Occipital lobe (tissue), 2 donors: ENCODE results near the gene ISYNA1. TPM values are rescaled to one million over a fixed set of nuclear protein-coding genes. Genes with fewer than 3 reads are reported as not detected.
A peak's percentile ranks its signal among the peaks of the same experiment; 100 is the strongest.

ENCODE experiments used
- DNase-seq: peaks from one replicate; lab custom pipeline; 2025; lab: John Stamatoyannopoulos, UW
- total RNA-seq: library from RNA; depleted of rRNA; stranded (reverse); fragments of >200 nt; gene quantifications from one replicate; pipeline ENCODE4 v1.2.3, GENCODE V29; 2014

Gene ISYNA1
- total RNA-seq, 1 donor from 2014 or later: 95.1 TPM

- no peak for DNase-seq
Measured at GRCh38 chr19:18467978-18468377, 30.0 kb upstream of the ISYNA1 start.

DNA sequence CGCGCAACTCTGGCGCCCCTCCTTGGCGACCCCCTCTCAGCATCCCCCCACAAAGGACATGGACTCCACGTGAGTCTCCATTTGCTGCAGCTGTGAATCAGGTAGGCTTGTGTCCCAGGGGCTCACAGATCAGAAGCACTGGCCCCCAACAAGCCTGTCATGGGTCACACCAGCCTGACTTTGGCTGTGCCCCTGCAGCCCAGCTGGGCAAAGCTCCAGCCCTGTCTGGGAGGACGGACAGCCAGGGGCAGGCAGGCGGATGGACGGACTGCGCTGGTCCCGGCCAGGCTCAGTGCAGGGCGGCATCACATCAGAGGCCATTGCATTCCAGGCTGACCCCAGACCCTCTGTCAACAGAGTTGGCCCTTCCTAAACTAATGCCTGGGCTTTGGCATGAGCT lies 28.4 kb upstream of the ISYNA1 start:
- DNase-seq: no peak

DNA sequence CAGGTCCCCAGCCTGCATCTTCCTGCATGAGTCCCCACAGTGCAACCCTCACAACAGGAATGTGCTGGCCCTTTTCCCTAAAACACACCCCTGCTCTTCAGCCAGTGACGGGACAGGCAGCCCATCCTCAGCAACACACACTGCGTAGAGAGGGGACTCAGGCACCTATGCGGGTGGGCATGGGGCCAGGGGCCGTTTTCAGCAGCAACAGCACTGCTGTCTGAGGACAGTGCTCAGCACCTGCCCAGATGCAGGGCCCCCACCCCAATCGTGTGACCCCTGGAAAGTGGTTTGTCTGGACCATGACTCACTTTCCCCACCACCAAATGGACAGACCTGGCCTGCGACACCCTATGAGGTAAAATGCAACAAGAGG lies 28.0 kb upstream of the ISYNA1 start:
- no peak for DNase-seq

DNA sequence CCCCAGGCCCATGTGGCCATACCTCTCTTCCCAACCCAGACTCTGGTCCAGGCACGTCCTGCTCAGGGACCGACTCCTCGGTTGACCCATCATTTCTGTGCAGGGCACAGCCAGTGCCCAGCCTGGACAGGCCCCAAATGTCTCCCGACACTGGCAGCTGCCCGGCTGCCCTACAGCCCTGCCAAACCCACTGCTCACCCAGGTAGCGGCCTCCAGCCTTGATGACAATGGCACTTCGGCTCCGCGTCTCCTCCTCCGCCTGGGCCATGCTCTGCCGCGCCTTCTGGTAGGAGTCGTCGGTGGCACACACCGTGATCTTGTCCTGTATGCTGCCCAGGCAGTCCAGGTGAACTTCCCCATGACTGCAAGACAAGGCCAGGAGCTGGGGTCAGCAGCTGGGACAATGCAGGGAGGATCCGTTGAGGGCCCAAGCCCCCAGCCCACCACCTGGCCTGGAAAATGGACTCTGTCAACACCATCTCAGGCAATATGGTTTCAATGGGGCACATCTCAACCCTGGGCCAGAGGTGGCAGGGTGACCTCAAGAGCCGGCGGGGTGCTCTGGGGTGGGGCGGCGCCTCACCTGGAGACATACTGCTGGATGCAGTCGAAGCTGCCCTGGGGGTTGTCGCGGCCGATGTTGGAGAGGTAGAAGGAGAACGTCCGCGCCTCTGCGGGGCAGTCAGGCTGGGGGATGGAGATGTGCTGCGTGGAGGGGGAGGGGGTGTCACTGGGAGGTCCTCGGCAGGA lies 27.5 kb upstream of the ISYNA1 start:
- DNase-seq: no peak

DNA sequence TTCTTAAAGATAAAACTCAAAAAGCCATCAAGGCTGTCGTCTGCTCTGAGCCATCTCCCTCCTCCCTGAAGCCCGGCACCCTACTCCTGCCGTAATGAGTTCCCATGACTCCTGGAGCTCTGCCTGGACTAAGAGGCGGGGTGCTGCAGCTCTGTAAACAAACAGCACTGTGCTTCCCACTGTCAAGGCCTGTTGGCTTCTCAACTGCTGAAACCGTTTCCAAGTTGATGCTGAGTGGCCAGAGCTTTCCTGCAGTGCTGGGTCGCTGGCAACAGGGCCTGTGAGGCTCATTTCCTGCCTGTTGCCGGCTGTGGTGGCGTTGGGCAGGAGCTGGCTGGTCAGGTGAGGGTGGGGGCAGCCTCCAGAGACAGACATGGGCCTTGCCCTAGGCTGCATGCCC lies 26.7 kb upstream of the ISYNA1 start:
- peak; percentile 75 for DNase-seq

DNA sequence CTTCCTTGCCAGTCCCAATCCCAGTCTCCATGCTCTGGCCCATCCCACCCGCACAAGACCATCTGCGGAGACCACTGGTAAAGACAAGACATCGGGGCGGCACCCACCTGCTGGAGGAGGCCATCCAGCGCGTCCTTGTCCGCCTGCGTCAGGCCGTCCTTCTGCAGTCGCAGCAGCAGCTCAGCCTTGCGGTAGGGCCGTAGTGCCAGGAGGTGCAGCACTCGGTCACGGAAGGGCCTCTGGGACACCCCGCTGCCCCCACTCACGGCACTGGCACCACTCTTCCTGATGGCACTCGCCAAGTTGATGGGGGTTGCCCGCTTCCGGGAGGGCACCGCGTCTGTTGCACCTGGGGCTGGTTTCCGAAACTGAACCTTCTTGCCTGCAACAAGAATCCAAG lies 23.5 kb upstream of the ISYNA1 start:
- no peak for DNase-seq

- no peak for DNase-seq
Measured at GRCh38 chr19:18460900-18461299, 23.0 kb upstream of the ISYNA1 start.

DNA sequence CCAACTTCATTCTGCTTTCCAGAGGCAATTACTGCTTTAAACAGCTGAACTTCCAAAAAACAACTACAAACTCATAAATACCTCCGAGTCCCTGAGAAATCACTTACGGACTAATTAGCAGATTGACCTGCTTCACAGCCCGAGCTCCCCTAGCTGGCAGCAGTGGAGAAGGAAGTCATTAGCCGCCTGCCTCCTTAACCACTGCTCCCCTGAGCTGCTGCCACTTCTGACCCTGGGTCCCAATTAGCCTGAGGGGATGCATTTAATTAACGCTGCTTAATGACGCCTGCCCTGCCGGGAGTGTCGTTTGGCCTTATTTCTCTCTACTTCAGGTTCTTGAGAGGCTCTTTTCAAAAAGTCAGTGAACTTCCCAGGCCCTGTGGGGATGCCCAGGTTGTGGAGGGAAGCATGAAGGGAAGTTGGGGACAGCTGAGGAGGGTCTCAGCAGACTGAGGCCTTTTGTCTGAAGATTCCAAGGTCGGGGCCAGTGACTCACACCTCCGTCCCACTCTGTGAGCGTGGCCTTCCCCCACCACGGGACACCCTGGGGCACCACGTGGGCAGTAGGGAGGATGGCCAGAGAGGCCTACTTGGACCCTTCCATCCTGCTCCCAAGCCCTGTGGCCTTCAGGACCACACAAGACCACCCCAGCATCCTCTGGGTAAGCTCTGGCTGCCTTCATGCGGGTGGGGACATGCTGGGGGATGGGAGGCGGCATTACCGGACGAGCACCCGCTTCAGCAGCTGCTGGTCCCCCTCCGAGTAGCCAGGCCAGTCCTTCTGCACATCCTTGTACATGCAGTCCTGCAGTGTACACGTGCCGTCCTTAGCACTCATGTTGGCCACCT lies 19.8 kb upstream of the ISYNA1 start:
- no peak for DNase-seq

DNA sequence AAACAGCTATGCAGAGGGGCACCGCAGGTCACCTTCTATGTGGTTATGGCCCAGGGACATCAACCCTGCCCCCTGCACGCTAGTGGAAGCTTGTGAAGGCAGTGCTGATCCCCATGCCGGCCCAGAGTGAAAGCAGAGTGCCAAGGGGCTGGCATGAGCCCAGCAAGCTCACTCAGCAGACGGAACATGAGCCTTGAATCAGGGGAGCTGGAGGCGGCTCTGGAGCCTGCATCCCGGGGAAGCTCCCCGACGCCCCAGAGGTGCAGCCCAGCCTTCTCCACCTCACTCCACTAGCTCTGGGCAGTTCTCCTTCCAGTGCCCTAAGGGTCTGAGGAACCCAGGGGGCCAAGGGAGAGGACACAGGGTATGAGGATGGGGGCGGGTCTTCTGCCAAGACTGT lies 19.0 kb upstream of the ISYNA1 start:
- DNase-seq: no peak

DNA sequence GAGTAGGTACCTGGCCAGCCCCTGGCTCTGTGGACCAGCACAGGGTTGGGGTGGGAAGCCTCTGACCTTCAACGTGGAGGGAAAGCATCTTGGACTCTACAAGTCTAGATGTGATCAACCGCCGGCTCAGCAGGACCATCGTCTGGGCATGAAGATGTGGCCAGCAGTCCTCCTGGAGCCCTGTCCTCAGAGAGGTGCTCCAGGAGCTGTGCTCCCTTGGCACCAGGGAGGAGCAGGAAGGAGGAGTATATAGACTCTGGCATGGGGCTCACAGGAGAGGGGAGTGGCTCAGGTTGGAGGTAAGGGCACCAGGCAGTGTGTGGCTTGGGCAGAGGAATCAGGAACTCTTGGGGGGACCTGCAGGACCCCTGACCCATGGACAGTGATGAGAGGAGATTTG lies 18.3 kb upstream of the ISYNA1 start:
- DNase-seq: no peak

DNA sequence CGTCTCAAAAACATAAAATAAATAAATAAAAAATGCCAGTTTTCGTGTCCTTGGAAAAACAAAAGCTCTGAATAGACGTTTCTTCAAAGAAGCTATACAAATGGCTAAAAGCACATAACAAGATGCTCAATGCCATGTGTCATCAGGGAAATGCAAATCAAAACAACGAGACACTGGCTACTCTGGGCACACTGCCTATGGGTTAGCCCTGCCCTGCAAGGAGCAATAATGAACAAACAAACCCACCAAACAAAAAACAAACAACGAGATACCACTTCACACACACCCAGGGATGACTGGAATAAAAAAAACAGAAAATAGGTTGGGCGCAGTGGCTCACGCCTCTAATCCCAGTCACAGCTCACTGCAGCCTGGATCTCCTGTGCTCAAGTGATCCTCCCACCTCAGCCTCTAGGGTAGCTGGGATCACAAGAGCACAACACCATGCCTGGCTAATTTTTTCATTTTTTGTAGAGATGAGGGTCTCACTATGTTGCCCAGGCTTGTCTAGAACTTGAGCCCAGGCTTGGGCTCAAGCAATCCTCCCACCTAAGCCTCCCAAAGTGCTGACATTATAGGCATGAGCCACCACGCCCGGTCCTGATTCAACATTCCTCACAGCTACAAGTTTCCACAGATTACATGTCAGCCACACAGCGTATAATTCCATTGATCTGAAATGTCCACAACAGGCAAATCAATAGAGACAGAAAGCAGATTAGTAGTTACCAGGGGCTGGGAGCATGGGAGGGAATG lies 15.5 kb upstream of the ISYNA1 start:
- DNase-seq: no peak

DNA sequence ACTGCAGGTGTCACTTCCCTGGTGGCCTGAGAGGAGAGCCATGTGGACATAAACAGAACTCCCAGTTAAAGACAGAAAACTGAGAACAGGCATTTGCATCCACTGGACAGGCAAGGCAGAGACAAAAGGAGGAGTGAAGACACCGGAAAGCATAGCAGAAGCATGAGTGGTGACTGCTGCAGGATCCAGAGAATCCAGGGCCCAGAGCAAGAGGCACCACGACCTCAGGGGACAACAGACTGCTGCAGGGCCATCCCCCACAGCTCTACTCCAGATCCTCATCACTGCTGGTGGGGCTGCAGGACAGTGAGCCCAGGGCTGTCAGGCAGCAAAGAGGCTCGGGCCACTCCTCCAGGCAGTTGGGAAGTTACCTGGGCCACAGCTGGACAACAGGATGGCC lies 14.5 kb upstream of the ISYNA1 start:
- no peak for DNase-seq

DNA sequence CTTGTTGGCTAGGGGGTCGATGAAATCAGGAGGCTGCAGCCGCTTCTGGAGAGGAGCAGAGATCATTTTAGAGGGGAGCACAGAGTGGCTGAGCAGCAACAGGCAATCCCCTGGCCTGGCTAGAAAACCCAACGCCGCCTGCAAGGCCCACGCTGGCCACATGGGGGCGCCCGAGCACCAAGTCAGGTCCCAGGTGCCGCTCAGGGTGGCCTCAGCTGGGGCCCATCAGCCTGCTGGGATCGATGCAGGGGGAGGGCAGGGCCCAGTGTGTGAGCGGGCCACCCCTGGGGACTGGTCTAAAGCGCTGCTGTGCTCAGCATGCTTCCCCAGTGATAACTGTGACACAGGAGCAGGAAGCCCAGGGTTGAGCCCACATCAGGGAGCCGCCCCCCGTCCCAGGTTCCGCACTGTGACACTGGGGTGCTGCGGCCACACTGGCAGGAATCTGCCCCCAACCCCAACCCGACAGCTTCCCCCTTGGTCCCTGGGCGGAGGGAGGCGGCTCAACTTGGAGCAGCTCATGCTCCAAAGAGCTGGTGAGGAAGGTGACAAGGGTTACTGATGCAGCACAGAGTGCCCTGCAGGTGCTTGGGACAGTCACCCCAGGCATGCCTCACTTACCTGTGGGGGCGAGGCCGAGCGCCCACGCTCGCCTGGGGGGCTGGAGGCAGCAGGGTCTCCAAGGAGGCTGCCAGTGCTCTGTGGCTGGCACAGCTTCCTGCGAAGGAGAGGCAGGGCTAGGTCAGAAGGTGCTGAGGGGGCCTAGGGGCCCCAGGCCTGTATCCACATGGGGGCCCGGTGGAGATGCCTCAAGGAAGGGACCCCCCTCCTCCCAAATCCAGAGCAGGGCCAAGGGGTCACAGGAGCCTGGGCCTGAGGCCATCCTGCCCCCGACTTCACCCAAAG lies 13.3 kb upstream of the ISYNA1 start:
- DNase-seq: peak; percentile 59

- no peak for DNase-seq
Measured at GRCh38 chr19:18450021-18450930, 12.3 kb upstream of the ISYNA1 start.

DNA sequence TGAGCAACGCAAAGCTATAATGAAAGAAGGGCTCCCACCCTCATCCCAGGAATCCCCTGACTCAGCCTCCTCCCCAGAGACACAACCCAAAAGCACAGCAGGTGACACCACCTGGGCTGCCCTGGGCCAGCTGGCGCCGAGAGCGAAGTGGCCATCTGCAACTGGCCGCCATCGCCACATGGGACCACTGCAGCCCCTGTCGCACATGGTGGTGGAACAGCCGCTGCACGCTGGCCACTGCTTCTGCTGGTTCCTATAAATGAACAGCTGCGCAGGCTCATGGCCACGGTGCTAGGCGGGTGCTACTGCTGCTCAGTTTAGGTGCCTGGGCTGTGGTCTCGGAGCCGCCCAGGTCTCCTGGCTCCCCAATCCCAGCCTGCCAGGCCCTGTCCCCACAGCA lies 11.6 kb upstream of the ISYNA1 start:
- no peak for DNase-seq

DNA sequence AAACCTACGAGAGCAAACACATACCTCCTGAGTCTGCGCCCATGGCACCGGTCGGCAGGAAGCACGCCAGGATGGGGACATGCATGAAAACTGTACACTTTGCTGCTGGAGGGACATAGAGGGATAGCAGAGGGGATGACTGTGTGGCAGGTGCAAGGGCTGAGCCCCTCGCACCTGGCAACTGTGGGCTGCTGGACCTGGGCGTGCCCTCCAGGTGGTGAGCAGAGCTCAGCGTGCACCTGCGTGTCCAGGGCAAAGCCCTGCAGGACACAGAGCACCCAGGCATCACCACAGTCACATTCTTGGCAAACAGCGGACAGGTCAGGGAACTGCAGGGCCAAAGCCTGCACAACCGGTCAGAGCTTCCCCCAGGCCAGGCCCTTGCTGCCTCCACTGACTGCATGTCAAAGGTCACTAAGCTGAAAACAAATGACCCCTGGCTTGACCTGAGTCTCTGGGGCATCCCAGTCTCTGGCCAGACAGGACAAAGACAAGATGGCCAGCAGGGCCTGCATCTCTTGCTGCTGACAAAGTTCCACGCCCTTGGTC lies 9.0 kb upstream of the ISYNA1 start:
- no peak for DNase-seq

DNA sequence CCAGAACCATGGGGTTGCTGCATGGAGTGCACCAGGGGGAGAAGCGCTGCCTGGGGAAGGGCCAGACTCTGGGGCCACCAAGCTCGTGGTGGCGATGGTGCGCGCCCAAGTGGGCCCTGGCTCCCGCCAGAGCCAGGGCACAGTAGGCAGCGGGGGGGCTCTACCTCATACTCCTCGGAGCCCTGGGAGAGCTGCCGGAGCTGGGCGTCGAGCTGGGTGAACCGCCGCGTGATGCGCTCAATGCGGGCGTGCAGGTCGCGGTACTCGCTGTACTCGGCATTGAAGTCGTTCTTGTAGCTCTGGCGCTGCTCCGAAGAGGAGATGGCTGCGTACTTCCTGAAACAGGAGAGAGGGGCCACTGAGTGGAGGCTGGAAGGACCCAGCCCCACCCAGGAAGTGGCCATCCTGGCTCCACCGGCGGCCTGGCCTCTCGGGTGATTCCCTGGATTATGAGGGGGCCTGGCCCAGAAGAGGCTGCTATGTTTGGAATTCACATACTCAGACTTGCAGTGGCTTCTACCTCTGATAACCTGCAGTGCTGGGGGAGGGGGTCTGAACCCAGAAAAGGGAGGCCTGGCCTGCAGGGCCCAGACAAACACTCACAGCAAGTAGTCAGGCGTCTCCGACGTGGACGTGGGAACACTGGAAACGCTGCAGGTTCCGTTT lies 8.3 kb upstream of the ISYNA1 start:
- no peak for DNase-seq

- no peak for DNase-seq
Measured at GRCh38 chr19:18445262-18445948, 7.5 kb upstream of the ISYNA1 start.

DNA sequence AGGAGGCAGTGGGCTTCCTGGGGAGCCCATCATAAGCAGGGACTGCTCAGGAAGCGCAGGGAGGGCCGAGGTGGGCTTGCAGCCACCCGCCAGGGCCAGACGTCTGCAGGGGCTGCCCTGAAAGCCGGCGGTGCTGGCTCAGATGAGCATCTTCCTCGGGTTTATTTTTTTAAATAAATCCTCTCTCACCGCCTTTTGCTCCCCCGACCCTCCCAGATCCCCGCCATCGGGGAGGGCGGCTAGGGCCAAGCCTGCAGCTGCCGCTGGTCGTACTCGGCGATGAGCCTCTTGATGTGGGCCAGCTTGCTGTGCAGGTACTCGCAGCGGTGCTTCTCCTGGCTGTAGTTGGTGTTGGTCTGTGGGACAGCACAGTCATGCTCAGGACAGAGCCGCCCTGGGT lies 6.6 kb upstream of the ISYNA1 start:
- no peak for DNase-seq
